LNCaP clone FGC (cell line): ENCODE measurements around the gene TMEM138.

Source experiments
- DNase-seq: peaks from one replicate; pipeline ENCODE4 v3.0.0-alpha.2; 2011; ENCODE audit warnings: low read depth
- H3K4me3 ChIP-seq: 2 replicates; pipeline ENCODE4 v1.5.1; 2011; ENCODE audit warnings: mild to moderate bottlenecking, low read depth, low read length, control low read depth
- CTCF ChIP-seq: IDR thresholded peaks from 2 replicates; pipeline ENCODE4 v1.5.1; 2012; ENCODE audit warnings: mild to moderate bottlenecking; ENCODE audit not compliant: control insufficient read depth, insufficient read depth; ENCODE audit errors: extremely low read depth

The TMEM138 gene

GRCh38 chr11:61367406-61367805, 5.2 kb downstream of the TMEM138 start:
- peak; percentile 63 for DNase-seq
- no peak for TF ChIP-seq CTCF

DNA sequence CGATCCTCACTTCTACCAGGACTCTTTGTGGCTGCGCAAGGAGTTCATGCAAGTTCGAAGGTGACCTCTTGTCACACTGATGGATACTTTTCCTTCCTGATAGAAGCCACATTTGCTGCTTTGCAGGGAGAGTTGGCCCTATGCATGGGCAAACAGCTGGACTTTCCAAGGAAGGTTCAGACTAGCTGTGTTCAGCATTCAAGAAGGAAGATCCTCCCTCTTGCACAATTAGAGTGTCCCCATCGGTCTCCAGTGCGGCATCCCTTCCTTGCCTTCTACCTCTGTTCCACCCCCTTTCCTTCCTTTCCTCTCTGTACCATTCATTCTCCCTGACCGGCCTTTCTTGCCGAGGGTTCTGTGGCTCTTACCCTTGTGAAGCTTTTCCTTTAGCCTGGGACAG, 6.5 kb downstream of the TMEM138 start:
- H3K4me3 ChIP-seq, result no peak overlapping the region
- TF ChIP-seq CTCF, result no peak
- DNase-seq, result no peak

More at GRCh38 chr11:61367406-61367805, 5.2 kb downstream of the TMEM138 start:
- H3K4me3 ChIP-seq, result no peak overlapping the region

GRCh38 chr11:61369372-61370348, 7.5 kb downstream of the TMEM138 start:
- TF ChIP-seq CTCF, result no peak
- DNase-seq, result no peak
- H3K4me3 ChIP-seq, result no peak overlapping the region

DNA sequence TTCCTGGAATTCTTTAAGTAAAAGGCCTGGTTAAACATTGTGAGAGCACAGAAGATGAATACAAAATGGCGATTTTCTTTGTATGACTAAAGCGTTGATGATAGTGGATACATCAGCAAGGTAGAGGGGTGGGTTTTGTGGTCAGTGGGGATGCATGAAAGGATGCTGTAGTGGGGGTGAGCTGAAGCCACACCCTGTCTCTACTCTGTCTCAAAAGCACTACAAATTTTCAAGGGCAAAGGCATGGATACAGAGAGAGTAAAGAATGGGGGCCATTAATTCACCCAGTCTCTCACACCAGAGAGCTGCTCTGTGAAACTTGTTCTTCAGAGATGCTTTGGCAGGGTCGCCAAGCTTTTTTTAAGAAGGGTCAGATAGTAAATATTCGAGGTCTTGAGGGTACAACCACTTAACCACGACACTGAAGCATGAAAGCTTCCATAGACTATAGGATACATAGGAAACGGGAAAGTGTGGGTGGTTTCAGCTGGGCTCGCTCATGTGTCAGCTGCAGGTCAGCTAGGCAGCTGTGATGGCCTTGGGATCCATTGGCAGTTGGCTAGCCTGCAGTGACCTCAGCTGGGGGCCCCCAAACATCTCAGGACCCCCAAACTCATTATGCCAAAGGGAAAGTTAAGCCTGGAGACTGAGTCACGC, 8.3 kb downstream of the TMEM138 start:
- DNase-seq, result no peak
- no peak for TF ChIP-seq CTCF
- H3K4me3 ChIP-seq, result no peak overlapping the region

GRCh38 chr11:61372659-61373420, 10.7 kb downstream of the TMEM138 start:
- H3K4me3 ChIP-seq, result no peak overlapping the region
- TF ChIP-seq CTCF, result no peak
- DNase-seq, result no peak

DNA sequence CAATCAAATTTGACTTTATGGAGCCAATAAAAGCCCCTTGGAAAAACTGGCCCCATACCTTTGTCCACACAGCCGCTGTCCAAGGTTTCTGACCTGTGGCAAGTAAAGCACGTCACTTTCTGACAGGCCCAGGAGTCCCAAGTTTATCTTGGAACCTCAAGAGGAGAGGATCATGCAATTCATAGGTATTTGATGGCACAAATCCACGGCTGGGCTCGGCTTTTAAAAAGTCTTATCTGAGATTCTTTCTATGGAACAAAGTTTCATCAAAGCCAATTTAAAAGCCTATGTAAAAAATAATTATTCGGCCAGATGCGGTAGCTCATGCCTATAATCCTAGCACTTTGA, 13.6 kb downstream of the TMEM138 start:
- DNase-seq, result peak; percentile 94

More for the DNA sequence above, 13.6 kb downstream of the TMEM138 start:
- TF ChIP-seq CTCF, result no peak
- H3K4me3 ChIP-seq, result no peak overlapping the region
